Activated T-cell treated with anti-CD3 and anti-CD28 coated beads for 24 hours (primary cell): ENCODE data around the gene CBY3.
"Not testable (repeated sequence)": the region's sequence is repeated elsewhere in the genome, so short reads cannot be mapped to it uniquely, and the experiment has no call there.

ENCODE experiments used
- DNase-seq: peaks from one replicate; pipeline ENCODE4 v3.0.0-alpha.2; 2020; ENCODE audit warnings: low read depth

The CBY3 gene

GRCh38 chr5:179668391-179668790 is 12.4 kb downstream of the CBY3 start:
- no peak for DNase-seq

GRCh38 chr5:179661647-179662046 is 19.2 kb downstream of the CBY3 start:
- not testable (repeated sequence) for DNase-seq

- not testable (repeated sequence) for DNase-seq
Measured at GRCh38 chr5:179658179-179658856, 22.5 kb downstream of the CBY3 start.

- not testable (repeated sequence) for DNase-seq
Measured at GRCh38 chr5:179657302-179658178, 23.3 kb downstream of the CBY3 start.

GRCh38 chr5:179653135-179653534 is 27.7 kb downstream of the CBY3 start:
- DNase-seq, result not testable (repeated sequence)

GRCh38 chr5:179650245-179650644 is 30.6 kb downstream of the CBY3 start:
- not testable (repeated sequence) for DNase-seq

GRCh38 chr5:179649166-179649703 is 31.6 kb downstream of the CBY3 start:
- not testable (repeated sequence) for DNase-seq

GRCh38 chr5:179648410-179648809 is 32.4 kb downstream of the CBY3 start:
- no peak for DNase-seq

- DNase-seq, result not testable (repeated sequence)
Measured at GRCh38 chr5:179644766-179645165, 36.1 kb downstream of the CBY3 start.

- not testable (repeated sequence) for DNase-seq
Measured at GRCh38 chr5:179643141-179643920, 37.5 kb downstream of the CBY3 start.

GRCh38 chr5:179642626-179643025 is 38.2 kb downstream of the CBY3 start:
- not testable (repeated sequence) for DNase-seq

GRCh38 chr5:179641745-179642144 is 39.1 kb downstream of the CBY3 start:
- not testable (repeated sequence) for DNase-seq

GRCh38 chr5:179639296-179639695 is 41.5 kb downstream of the CBY3 start:
- DNase-seq, result not testable (repeated sequence)

GRCh38 chr5:179634370-179635172 is 46.3 kb downstream of the CBY3 start:
- not testable (repeated sequence) for DNase-seq

- DNase-seq, result not testable (repeated sequence)
Measured at GRCh38 chr5:179633501-179634369, 47.1 kb downstream of the CBY3 start.
